Upper lobe of left lung (tissue), 4 donors: ENCODE measurements around the gene CDC14A.

Experiments used
- CTCF ChIP-seq, 6 experiments: fragments of 450-650 bp in 4 of 6; fragments of 200-600 bp in 2 of 6; sonication (generic) in 2 of 6; IDR thresholded peaks; one replicate each; pipeline ENCODE4 v1.5.1; 2016 to 2019; ENCODE audit warnings: antibody characterized with exemption in 6 of 6
- EP300 ChIP-seq, 4 donors: sonication (generic); formaldehyde crosslinking; IDR thresholded peaks; one replicate each; pipeline ENCODE4 v1.5.1; 2017; ENCODE audit warnings: antibody characterized with exemption in 4 of 4, control low read depth in 2 of 4
- POLR2A ChIP-seq, 4 donors: fragments of 450-650 bp; IDR thresholded peaks; one replicate each; pipeline ENCODE4 v1.5.1; 2016 to 2017; ENCODE audit warnings: antibody characterized with exemption in 4 of 4, mild to moderate bottlenecking in 2 of 4
- POLR2AphosphoS5 ChIP-seq, 2 donors: sonication (generic); formaldehyde crosslinking; IDR thresholded peaks; one replicate each; pipeline ENCODE4 v1.5.1; 2017; ENCODE audit warnings: antibody characterized with exemption in 2 of 2

GRCh38 chr1:100363831-100364230 is 11.5 kb downstream of the CDC14A start:
- TF ChIP-seq CTCF (IDR thresholded peaks at IDR 0.05) (no peak), POLR2AphosphoS5 (IDR thresholded peaks at IDR 0.05) (no peak), POLR2A (IDR thresholded peaks at IDR 0.05) (no peak), EP300 (IDR thresholded peaks at IDR 0.05) (no peak)
